NCI-H748 treated with DMSO at 0.1 percent for 48 hours (cell line): ENCODE data around the gene FNDC10.
"Not testable (repeated sequence)": the region's sequence is repeated elsewhere in the genome, so short reads cannot be mapped to it uniquely, and the experiment has no call there.

ENCODE experiments used
- DNase-seq: peaks from one replicate; lab custom pipeline; 2025; lab: John Stamatoyannopoulos, UW

The FNDC10 gene

GRCh38 chr1:1599030-1599934, 653 bp downstream of the FNDC10 start:
- no peak for DNase-seq

DNA sequence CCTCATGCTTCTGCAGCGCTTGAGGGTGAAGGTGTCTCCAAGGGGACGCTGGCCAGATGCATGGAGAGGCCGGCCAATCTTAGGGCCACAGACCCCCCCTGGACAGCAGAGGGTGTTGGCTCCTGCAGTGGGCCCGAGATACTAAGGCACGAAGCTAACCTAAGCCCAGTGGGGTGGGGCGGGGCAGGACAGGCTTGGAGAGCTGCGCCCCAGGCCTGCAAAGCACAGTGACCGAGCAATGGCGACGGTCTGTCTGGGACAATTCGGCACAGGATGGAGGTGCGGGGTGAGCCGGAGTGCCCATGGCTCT, 1.3 kb downstream of the FNDC10 start:
- DNase-seq = no peak

DNA sequence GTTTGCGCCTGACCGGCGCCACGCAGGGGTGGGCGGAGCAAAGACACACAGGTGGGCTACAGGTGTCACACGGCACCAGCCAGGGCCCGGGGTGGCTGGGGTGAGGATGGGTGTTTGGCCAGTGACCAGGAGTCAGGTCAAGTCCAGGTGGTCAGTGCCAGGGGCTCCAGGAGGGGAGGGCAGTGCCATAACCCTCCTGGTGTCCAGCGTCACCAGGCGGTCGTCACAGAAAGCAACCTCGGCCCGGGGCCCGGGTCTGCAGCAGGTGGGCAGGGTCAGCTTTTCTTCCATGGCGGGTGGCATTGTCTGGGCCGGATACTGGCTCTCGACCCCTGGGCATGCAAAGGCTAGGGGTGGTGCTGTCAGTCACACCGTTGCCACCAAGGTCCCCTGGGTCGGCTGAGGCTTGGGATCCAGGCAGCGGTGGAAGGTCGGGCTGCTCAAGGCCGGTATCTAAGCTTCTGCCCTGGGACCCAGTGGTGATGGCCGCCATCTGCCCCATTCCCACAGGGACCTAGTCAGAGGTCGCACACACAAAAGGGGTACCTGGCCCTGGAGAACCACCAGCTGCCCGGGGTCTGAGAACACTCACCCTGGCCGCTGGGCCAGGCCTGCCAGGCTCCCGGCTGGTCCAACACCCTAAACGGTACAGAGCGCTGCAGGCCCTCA, 1.8 kb downstream of the FNDC10 start:
- DNase-seq = no peak

DNA sequence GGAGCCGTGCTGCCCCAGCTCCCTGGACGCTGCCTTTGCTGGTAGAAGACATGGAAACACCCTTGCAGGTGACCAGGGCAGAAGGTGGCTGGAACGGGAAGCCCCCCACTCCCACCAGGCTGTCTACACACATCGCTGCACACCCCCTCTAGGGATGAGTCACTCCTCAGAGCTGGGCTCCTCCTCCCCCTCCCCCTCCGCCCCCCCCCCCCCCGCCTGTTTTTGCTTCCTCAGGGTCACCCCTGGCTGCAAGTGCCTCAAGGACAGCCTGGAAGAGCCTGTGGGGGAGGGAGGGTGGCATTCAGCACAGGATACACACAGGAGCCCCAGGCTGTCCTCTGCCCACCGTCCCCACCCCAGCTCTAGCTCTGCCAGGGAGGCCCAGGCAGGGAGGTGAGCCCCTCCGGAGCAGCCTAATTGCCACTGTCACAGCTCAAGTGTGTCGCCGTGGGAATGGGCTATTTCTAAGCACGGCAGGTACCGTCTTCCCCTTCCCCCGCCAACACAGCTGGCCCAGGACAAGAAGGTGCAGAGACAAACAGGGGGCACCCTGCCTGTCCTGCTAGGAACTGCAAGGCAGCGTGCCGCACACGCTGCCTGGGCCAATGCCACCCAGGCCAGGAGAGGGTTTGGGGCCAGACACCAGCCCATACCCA, 2.5 kb downstream of the FNDC10 start:
- DNase-seq = no peak

DNA sequence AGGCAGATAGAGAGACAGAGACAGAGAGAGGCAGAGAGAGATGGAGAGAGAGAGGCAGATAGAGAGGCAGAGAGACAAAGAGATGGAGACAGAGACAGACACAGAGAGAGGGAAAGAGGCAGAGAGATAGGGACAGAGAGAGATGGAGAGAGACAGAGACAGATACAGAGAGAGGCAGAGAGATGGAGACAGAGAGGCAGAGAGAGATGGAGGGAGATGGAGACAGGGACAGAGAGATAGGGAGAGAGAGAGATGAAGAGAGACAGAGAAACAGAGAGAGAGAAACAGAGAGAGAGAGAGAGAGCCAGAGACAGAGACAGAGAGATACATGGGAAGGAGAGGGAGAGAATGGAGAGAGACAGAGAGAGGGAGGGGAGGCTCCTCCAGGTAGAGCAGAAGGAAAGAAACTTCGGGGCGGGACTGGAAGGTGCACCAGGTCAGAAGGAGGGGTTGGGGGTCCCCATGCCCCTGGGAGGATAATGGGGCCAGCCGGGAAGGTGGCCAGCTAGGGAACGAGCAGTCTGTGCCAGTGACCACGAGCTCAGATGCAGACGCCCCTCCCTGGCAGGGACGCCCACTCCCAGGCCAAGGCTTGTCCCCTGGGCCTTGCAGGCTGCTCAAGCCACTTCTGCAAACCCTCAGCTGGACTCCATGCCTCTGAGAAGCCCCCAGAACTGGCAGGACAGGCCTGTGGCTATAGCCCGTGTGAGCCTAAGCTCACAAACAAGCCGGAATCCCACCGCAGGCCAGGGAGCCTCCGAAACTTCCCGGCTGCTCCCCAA, 3.3 kb downstream of the FNDC10 start:
- DNase-seq = no peak

GRCh38 chr1:1595341-1595740, 4.6 kb downstream of the FNDC10 start:
- DNase-seq = not testable (repeated sequence)

DNA sequence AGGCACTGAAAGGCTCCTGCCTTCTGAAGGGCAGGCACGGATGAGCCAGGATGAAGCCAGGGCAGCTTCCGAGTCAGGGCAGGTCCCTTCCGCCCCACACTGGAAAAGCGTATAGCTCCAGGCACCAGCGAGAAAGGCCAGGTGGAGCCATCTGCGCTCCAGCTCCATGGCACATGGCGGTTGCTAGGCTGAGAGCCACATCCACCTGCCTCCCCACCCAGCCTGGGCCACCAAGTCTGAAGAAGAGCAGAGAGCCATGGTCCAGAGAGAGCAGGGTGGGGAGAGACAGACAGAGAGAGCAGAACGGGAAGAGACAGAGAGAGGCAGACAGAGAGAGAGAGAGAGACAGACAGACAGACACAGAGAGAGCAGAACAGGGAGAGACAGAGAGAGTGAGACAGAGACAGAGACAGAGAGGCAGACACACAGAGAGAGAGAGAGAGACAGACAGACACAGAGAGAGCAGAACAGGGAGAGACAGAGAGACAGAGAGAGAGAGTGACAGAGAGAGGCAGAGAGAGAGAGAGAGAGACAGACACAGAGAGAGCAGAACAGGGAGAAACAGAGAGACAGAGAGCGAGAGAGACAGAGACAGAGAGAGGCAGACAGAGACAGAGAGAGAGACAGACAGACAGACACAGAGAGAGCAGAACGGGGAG, 5.2 kb downstream of the FNDC10 start:
- DNase-seq = no peak

DNA sequence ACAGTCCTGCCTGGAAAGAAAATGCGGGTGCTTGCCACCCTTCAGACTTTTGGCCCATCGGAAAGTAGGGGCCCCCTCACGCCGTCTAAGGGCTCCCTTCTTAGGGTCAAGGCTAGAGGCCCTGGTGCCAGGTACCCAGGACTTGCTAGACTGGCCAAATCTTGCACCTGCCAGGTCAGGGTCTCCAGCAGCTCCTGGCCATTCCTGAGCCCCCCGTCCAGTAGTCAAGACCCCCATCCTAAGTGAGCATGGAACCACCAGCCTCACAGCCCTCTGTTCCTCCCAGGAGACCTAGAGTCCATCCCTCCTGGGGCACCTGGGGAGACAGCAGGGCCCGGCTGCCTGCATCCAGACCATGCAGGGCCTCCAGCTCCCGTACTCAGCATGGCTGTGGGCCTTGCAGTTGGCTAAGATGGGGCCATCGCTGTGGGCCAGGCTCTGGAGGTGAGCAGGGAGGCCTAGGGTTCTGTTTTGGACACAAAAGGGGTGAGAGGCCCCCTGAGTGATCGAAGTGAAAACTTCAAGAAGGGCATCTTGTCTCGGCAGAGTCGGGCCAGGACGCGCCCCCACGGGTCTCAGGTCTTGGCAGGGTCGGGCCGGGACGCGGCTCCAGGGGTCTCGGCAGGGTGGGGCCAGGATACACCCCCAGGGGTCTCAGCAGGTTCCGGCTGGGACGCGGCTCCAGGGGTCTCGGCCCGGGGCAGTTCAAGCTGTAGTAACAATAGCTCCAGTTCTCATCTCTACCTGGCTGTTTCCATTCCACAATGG, 5.9 kb downstream of the FNDC10 start:
- DNase-seq = no peak

- no peak for DNase-seq
These were observed 8.5 kb downstream of the FNDC10 start for GRCh38 chr1:1591452-1591851.

- no peak for DNase-seq
These were observed 16.5 kb downstream of the FNDC10 start for GRCh38 chr1:1583347-1584010.

- DNase-seq = no peak
These were observed 17.2 kb downstream of the FNDC10 start for GRCh38 chr1:1582585-1583346.

- no peak for DNase-seq
These were observed 21.5 kb downstream of the FNDC10 start for GRCh38 chr1:1578371-1578940.

DNA sequence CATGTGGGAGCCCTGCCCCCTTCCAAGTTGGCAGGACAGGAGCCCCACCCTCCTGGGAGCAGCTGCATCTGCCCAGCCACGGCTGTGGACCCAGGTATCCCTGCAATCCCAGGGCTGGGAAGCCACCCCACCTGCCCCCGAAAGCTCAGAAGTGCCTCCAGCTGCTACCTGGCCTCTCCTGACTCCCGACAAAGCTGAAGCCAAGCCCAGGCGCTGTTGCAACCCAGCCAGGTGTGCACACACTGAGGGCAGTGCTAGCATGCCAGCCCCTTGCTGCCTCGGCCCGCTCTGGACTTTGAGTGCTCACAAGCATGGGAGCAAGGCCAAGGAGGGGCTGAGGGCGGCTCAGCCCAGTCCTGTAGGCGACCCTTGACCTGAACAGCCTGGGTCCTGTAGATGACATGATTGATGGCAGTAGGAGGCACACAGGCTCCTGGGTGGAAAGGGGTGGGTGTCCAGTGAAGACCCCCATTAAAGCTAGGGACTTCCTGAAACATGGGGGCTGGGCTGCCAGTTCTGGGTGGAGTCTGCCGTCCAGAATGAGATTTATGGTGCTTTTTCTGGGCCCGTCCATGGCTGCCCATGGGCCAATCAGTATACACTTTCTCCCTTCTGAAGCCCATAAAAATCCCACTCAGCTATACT, 22.4 kb downstream of the FNDC10 start:
- DNase-seq = no peak

DNA sequence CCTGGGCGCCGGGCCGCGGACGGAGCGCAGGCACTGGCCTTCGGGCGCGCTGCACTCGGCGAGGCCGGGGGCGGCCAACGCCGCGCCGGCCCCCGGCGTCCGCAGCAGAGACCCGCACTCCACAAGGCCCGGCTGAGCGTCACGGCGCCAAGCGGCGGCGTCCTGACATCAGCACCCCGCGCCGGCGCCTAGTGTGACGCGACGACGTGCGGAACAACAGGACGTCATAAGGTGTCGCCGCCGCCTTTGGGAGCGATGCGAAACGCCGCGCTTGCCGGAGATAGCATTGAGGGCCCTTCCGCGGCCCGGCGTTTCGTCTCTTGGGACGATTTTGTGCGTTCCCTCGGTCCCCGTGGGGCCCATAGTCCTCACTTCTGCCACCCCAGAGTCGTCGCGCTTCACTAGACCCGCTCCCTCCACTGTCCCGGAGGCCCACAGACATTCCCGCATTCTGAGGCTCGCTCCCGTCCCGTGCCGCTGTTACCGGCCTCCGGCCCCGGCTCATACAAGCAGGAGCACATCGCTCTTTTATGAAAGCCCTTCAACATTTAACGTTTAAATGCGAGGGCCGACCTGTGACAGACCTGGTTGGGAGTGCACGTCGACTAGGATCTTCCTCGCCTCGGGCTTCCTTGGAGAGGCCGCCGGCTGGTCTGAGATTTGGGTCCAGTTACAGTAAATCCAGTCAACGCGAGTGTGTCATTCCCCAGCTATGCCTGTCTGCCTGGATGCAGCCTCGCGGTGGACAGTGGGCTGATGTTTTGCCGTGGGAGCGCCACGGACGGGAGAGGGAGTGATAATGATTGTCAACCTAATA, 25.0 kb downstream of the FNDC10 start, which contains the start of gene SSU72:
SSU72 (minus strand) TSS at position 143 of the 817 bp plus-strand sequence. CDS start 306 bp downstream, outside the sequence.
- peak; percentile 13 for DNase-seq

GRCh38 chr1:1573843-1574720, 25.9 kb downstream of the FNDC10 start:
- no peak for DNase-seq

DNA sequence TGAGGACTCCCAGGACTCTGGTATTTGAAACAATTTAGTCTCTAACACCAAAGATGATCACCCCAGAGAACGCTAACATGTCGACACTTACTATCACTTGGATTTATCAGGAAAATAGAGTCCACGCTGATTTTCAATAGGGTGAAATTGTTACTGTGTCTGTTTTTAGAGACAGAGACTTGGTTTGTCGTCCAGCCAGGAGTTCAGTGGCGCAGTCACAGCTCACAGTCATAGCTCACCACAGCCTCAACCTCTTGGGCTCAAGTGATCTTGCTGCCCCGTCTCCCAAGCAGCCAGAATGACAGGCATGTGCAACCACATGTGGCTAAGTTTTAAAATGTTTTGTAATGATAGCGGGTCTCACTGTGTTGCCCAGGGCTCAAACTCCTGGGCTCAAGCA, 30.6 kb downstream of the FNDC10 start:
- no peak for DNase-seq

DNA sequence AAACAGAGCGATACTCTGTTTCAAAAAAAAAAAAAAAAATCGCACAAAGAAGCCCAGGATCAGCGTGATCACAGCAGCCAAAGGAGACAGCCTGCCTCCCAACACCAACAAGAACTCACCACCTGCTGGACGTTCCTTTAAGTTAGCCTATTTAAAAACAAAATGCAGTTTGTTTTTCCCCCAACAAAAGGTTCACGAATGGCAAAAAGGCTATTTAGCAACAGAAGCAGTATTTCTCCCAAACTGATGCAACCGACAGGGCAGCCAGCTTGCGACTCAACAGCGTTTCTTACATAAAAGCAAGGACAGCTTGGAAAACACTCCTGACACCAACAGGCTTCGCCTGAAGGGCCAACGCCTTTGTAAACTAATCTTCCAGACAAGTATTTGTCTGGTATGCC, 32.0 kb downstream of the FNDC10 start:
- no peak for DNase-seq
